HUES64 (cell line): ENCODE measurements around the gene DENND2C.

Experiments used
- H3K27ac ChIP-seq: 2 replicates; pipeline ENCODE4 v1.7.0; 2013; ENCODE audit warnings: low read depth, low read length, inconsistent platforms
- H3K27me3 ChIP-seq: 2 replicates; pipeline ENCODE4 v1.6.1; 2013; ENCODE audit warnings: mild to moderate bottlenecking, low read length; ENCODE audit not compliant: insufficient read depth
- H3K36me3 ChIP-seq: 2 replicates; pipeline ENCODE4 v1.6.1; 2013; ENCODE audit warnings: mild to moderate bottlenecking, low read length; ENCODE audit not compliant: insufficient read depth
- H3K4me1 ChIP-seq: 2 replicates; pipeline ENCODE4 v1.6.1; 2013; ENCODE audit warnings: mild to moderate bottlenecking, low read length, moderate library complexity; ENCODE audit not compliant: insufficient read depth
- H3K4me3 ChIP-seq: 2 replicates; pipeline ENCODE4 v1.5.1; 2013; ENCODE audit warnings: mild to moderate bottlenecking, low read length, moderate library complexity
- H3K9ac ChIP-seq: 2 replicates; pipeline ENCODE4 v1.6.1; 2013; ENCODE audit warnings: mild to moderate bottlenecking, low read depth, low read length
- H3K9me3 ChIP-seq: 2 replicates; pipeline ENCODE4 v1.6.1; 2013; ENCODE audit warnings: low read depth, low read length; ENCODE audit not compliant: insufficient read depth
- WGBS: fragments of 150-250, 120-280 bp; methylation state at CpG from one replicate; pipeline ENCODE4 v1.1.7; 2013; ENCODE audit warnings: missing lambda C conversion rate; 5-methylcytosine and 5-hydroxymethylcytosine counted together

The DENND2C gene

DNA sequence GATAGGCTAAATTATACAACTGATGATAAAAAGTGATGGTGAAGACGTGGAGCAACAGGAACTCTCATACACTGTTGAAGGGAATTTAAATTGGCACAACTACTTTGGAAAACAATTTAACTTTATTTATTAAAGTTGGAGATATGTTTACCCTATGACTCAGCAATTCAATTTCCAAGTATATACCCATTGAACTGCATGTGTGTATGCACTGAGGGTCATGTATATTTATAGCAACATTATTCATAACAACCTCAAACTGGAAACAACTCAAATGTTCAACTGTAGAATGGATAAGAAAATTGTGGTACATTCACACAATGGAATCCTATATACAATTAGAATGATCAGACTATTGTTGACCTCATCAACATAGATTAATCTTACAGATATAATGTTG is 71.9 kb downstream of the DENND2C start:
- H3K4me1 ChIP-seq, result no peaks in the 10 kb centered on the region
- H3K27me3 ChIP-seq, result no peaks in the 10 kb centered on the region
- H3K27ac ChIP-seq, result no peak overlapping the region
- no peaks in the 10 kb centered on the region for H3K9me3 ChIP-seq
- no peak overlapping the region for H3K9ac ChIP-seq
- no CpG with 5 or more reads among the region's 1 CpG for WGBS
- no peak overlapping the region for H3K4me3 ChIP-seq
- no peaks in the 10 kb centered on the region for H3K36me3 ChIP-seq

DNA sequence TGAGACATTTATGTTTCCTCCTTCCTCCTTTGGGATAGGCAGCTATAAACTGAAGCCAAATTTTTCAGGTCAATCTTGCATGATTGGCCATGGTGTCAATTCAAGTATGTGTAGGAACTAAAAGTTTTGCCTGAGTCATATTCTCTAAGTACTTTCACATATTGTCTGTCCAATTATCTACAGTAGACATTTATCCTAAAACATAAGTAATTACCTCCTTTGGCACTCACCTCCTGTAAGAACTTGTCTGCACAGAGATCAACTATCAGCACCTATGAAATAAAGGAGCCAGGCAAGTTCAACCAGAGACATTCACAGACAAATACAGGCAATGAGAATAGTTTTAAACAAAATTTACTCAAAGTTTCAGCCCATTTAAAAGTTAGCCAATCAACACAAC is 74.2 kb downstream of the DENND2C start:
- H3K27ac ChIP-seq, result no peak overlapping the region
- H3K27me3 ChIP-seq, result no peaks in the 10 kb centered on the region
- H3K9me3 ChIP-seq, result no peaks in the 10 kb centered on the region
- no peaks in the 10 kb centered on the region for H3K36me3 ChIP-seq
- no peaks in the 10 kb centered on the region for H3K4me1 ChIP-seq
- no peak overlapping the region for H3K9ac ChIP-seq
- no peak overlapping the region for H3K4me3 ChIP-seq

- H3K27ac ChIP-seq, result no peak overlapping the region
- H3K9me3 ChIP-seq, result no peaks in the 10 kb centered on the region
- no peak overlapping the region for H3K4me3 ChIP-seq
- WGBS, result 96% methylated on average over 3 of the region's 3 CpGs
- H3K9ac ChIP-seq, result no peak overlapping the region
- no peaks in the 10 kb centered on the region for H3K36me3 ChIP-seq
- no peaks in the 10 kb centered on the region for H3K27me3 ChIP-seq
- H3K4me1 ChIP-seq, result no peaks in the 10 kb centered on the region
These were observed 75.8 kb downstream of the DENND2C start for GRCh38 chr1:114594046-114594445.

DNA sequence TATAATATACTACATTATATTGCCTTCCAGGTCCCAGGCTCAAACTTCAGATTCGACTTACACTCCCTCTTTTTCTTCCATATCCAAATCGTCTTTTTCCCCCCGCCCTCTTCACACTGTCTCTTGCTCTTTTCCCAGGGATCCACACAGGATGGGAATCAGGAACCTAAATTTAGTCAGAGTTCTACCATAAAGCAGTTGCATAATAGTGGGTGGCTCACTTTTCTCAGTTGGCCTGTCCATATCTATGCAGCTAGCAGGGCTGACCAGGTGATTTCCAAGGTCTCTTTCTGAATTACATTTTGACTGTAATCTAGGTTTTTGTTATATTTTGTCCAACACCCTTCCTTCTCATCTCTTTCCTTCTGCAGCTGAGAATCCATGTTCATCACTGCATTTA is 80.7 kb downstream of the DENND2C start:
- Histone ChIP-seq H3K27me3 (no peaks in the 10 kb centered on the region; the same call in 1 of the 2 replicates), H3K4me1 (no peaks in the 10 kb centered on the region), H3K4me3 (no peak overlapping the region), H3K9me3 (no peaks in the 10 kb centered on the region), H3K36me3 (no peaks in the 10 kb centered on the region), H3K9ac (no peak overlapping the region), H3K27ac (no peak overlapping the region)
- WGBS, result 83% methylated on average over 3 of the region's 3 CpGs

- no peaks in the 10 kb centered on the region for H3K36me3 ChIP-seq
- H3K4me3 ChIP-seq, result no peak overlapping the region
- no peak overlapping the region for H3K9ac ChIP-seq
- H3K9me3 ChIP-seq, result no peaks in the 10 kb centered on the region
- H3K27ac ChIP-seq, result no peak overlapping the region
- H3K27me3 ChIP-seq, result no peaks in the 10 kb centered on the region; the same call in 1 of the 2 replicates
- H3K4me1 ChIP-seq, result no peaks in the 10 kb centered on the region
- WGBS, result 88% methylated on average over 2 of the region's 2 CpGs
These were observed 81.6 kb downstream of the DENND2C start for GRCh38 chr1:114588196-114588689.

GRCh38 chr1:114587203-114587991 is 82.5 kb downstream of the DENND2C start:
- H3K27ac ChIP-seq, result no peak overlapping the region
- H3K9ac ChIP-seq, result no peak overlapping the region
- no peaks in the 10 kb centered on the region; the same call in 1 of the 2 replicates for H3K27me3 ChIP-seq
- no peaks in the 10 kb centered on the region for H3K36me3 ChIP-seq
- no peaks in the 10 kb centered on the region for H3K4me1 ChIP-seq
- H3K4me3 ChIP-seq, result no peak overlapping the region
- H3K9me3 ChIP-seq, result no peaks in the 10 kb centered on the region
- WGBS, result 95% methylated on average over 15 of the region's 16 CpGs

- Histone ChIP-seq H3K36me3 (no peaks in the 10 kb centered on the region), H3K27me3 (no peaks in the 10 kb centered on the region; the same call in 1 of the 2 replicates), H3K27ac (no peak overlapping the region), H3K4me1 (no peaks in the 10 kb centered on the region), H3K4me3 (no peak overlapping the region), H3K9me3 (no peaks in the 10 kb centered on the region), H3K9ac (no peak overlapping the region)
- 96% methylated on average over 5 of the region's 5 CpGs for WGBS
These were observed 83.3 kb downstream of the DENND2C start for GRCh38 chr1:114586513-114587047.

GRCh38 chr1:114585231-114585630 is 84.6 kb downstream of the DENND2C start:
- no peak overlapping the region for H3K27ac ChIP-seq
- H3K4me1 ChIP-seq, result 0 out of 2 replicates have a peak, but pooled peaks cover 4% of the 10 kb centered on the region
- H3K9ac ChIP-seq, result no peak overlapping the region
- H3K4me3 ChIP-seq, result no peak overlapping the region
- no peaks in the 10 kb centered on the region; the same call in 1 of the 2 replicates for H3K27me3 ChIP-seq
- H3K9me3 ChIP-seq, result no peaks in the 10 kb centered on the region
- peaks cover 2% of the 10 kb centered on the region; the same call in 1 of the 2 replicates for H3K36me3 ChIP-seq
- WGBS, result 88% methylated on average over 1 of the region's 1 CpG

DNA sequence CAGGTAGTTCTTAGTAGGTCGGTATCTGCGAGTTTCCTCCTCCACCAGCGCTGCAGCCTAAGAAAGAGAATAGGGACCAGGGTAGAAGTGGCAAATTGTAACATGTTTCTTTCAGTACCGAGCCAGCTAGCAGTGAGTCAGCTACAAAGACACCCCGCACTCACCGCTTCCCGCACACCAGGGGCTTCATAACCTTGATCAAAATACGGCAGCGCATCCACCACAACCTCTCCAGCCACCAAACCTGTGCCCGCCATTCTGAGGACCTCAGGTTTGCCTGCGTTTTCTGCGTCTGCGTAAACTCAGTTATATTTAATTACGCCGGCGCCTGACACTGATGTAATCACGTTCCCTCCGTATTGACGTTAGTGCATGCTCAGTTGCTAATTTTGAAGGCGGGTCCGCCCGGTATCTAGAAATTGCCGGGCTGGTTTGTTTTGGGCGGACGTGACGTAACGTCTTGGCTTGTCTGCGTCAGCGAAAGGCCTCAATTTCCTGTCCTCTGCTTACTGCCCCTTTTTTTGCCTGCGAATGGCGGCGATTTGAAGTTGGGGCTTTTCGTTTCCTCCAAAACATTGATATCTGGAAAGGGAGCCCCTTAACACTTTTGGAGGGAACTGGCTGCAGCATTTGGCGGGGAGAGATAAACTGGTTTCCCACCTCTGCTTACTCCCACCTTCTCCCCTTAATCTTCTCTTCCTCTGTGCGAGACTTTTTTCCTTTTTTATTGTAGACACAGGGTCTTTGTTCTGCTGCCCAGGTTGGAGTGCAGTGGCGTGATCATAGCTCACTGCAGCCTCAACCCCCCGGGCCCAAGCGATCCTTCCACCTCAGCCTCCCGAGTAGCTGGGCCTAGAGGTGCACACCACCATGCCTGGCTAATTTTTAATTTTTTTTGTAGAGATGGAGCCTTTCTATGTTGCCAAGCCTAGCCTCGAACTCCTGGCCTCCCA is 88.2 kb downstream of the DENND2C start, which contains the start of gene BCAS2:
TSS of gene BCAS2 (minus strand) at position 281 of the 953 bp plus-strand sequence. CDS start at position 257, 24 bp downstream.
- H3K9me3 ChIP-seq, result no peaks in the 10 kb centered on the region
- 12% methylated on average over 40 of the region's 40 CpGs for WGBS
- H3K27ac ChIP-seq, result peak within 1 kb of the TSS; percentile 80
- H3K4me1 ChIP-seq, result 0 out of 2 replicates have a peak, but pooled peaks cover 4% of the 10 kb centered on the region
- no peaks in the 10 kb centered on the region; the same call in 1 of the 2 replicates for H3K27me3 ChIP-seq
- H3K4me3 ChIP-seq, result peak within 1 kb of the TSS; percentile 92
- peak within 1 kb of the TSS; percentile 88 for H3K9ac ChIP-seq
- peaks cover 37% of the 10 kb centered on the region for H3K36me3 ChIP-seq

- no peak overlapping the region for H3K4me3 ChIP-seq
- H3K27ac ChIP-seq, result no peak overlapping the region
- H3K36me3 ChIP-seq, result peaks cover 93% of the 10 kb centered on the region
- 100% methylated on average over 2 of the region's 2 CpGs for WGBS
- no peaks in the 10 kb centered on the region for H3K27me3 ChIP-seq
- H3K9me3 ChIP-seq, result no peaks in the 10 kb centered on the region
- H3K9ac ChIP-seq, result no peak overlapping the region
- H3K4me1 ChIP-seq, result no peaks in the 10 kb centered on the region
These were observed 95.5 kb downstream of the DENND2C start for GRCh38 chr1:114574365-114574764.
